T-helper 17 cell (primary cell): ENCODE results near the gene WNT5B. TPM values are rescaled to one million over a fixed set of nuclear protein-coding genes. Genes with fewer than 3 reads are reported as not detected.
"Not testable (repeated sequence)": the region's sequence is repeated elsewhere in the genome, so short reads cannot be mapped to it uniquely, and the experiment has no call there.

ENCODE experiments used
- ATAC-seq: fragments of 150-1000 bp; cut with Tn5 transposase; 2 replicates; pipeline ENCODE4 v1.10.0; 2021; ENCODE audit warnings: mild to moderate bottlenecking, moderate library complexity
- DNase-seq, 3 donors: peaks; one replicate each; pipeline versions ENCODE4 v3.0.0 to v3.0.0-alpha.2; 2020 to 2021
- H3K9me3 ChIP-seq: one replicate; pipeline ENCODE4 v1.7.0; 2013; ENCODE audit warnings: low read length, mild to moderate bottlenecking; ENCODE audit not compliant: control insufficient read depth, poor library complexity, severe bottlenecking
- H3K27ac Mint-ChIP-seq: one replicate; pipeline ENCODE4 v1.8.0; 2022; ENCODE audit warnings: mild to moderate bottlenecking, moderate library complexity, mixed read lengths
- H3K27me3 Mint-ChIP-seq: one replicate; pipeline ENCODE4 v1.8.0; 2022; ENCODE audit warnings: mixed read lengths
- H3K36me3 Mint-ChIP-seq: one replicate; pipeline ENCODE4 v1.8.0; 2022; ENCODE audit warnings: low read depth, mixed read lengths
- H3K4me1 Mint-ChIP-seq: one replicate; pipeline ENCODE4 v1.8.0; 2022; ENCODE audit warnings: mild to moderate bottlenecking, mixed read lengths
- H3K4me3 Mint-ChIP-seq: one replicate; pipeline ENCODE4 v1.8.0; 2022; ENCODE audit warnings: mild to moderate bottlenecking, moderate library complexity, mixed read lengths
- total RNA-seq, 4 donors: library from RNA in 2 of 4; stranded (reverse) in 2 of 4; gene quantifications; one replicate each; pipeline ENCODE4 v1.2.3 and lab custom pipeline; 2022 to 2026

WNT5B gene
- total RNA-seq, 2 donors from 2014 or later: not detected

- peak overlapping the region; percentile 95 for H3K4me3 Mint-ChIP-seq
- no peaks in the 10 kb centered on the region for H3K9me3 ChIP-seq
- H3K27me3 Mint-ChIP-seq: no peaks in the 10 kb centered on the region
- DNase-seq: peak; percentile 18 to 31 (median 20)
- H3K36me3 Mint-ChIP-seq: no peaks in the 10 kb centered on the region
- peak overlapping the region; percentile 93 for H3K27ac Mint-ChIP-seq
- peaks cover 49% of the 10 kb centered on the region for H3K4me1 Mint-ChIP-seq
- peak; percentile 35 for ATAC-seq
Observed at GRCh38 chr12:1592444-1593173, 36.4 kb upstream of the WNT5B start.

DNA sequence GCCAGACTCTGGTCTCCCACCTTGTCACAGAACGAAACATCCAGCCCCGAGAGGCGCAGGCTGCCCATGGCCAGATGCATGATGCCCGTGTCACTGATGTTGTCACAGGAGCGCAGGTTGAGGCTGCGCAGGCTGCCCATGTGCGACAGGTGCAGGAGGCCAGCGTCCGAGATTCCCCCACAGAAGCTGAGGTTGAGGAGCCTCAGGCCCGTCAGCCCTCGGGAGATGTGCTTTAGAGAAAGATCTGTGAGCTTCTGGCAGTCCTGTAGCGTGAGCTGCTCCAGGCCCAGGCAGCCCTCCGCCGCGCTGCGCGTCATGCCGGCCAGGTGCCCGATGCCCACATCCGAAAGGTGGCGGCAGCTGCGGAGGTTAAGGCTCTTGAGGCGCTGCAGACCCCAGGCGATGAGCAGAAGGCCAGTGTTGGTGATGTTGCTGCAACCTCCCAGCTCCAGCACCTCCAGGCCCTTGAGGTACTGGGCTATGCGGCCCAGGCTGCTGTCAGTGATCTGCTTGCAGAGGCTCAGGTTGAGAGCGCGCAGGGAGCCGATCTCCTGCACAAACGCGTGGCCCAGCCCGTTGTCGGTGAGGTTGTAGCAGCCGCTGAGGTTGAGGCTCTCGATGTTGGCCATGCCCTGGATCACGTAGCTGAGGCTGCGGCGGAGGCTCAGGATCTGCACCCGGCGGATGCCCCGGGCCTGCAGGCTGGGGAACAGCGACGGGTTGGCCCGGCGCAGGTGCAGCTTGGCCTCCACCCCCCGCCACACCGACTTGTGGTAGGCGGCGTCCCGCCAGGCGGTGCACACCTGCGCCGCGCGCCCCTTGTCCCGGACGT, 35.6 kb upstream of the WNT5B start:
- peak overlapping the region; percentile 93 for H3K27ac Mint-ChIP-seq
- H3K4me1 Mint-ChIP-seq: peaks cover 46% of the 10 kb centered on the region
- H3K36me3 Mint-ChIP-seq: no peaks in the 10 kb centered on the region
- peak overlapping the region; percentile 95 for H3K4me3 Mint-ChIP-seq
- no peaks in the 10 kb centered on the region for H3K27me3 Mint-ChIP-seq
- DNase-seq (peak; percentile 42 to 57 (median 49)), ATAC-seq (peak; percentile 41)
- no peaks in the 10 kb centered on the region for H3K9me3 ChIP-seq

GRCh38 chr12:1594006-1594260, 35.1 kb upstream of the WNT5B start:
- no peak for ATAC-seq

GRCh38 chr12:1594261-1595025, 34.6 kb upstream of the WNT5B start, which contains the start of gene FBXL14:
TSS of gene FBXL14 (minus strand) at chr12:1594581. CDS start at chr12:1594066, 515 bp downstream.
- H3K4me3 Mint-ChIP-seq: peak within 1 kb of the TSS; percentile 96
- ATAC-seq (peak; percentile 75), DNase-seq (peak; percentile 83 to 91 (median 84))
- H3K4me1 Mint-ChIP-seq: peaks cover 40% of the 10 kb centered on the region
- no peaks in the 10 kb centered on the region for H3K9me3 ChIP-seq
- H3K27ac Mint-ChIP-seq: peak within 1 kb of the TSS; percentile 97
- no peaks in the 10 kb centered on the region for H3K36me3 Mint-ChIP-seq
- no peaks in the 10 kb centered on the region for H3K27me3 Mint-ChIP-seq

More at GRCh38 chr12:1594006-1594260, 35.1 kb upstream of the WNT5B start:
- Mint-ChIP-seq H3K36me3 (no peaks in the 10 kb centered on the region), H3K4me1 (peaks cover 40% of the 10 kb centered on the region), H3K27me3 (no peaks in the 10 kb centered on the region), H3K27ac (no peak overlapping the region), H3K4me3 (peak overlapping the region; percentile 95)
- DNase-seq: no peak
- H3K9me3 ChIP-seq: no peaks in the 10 kb centered on the region

DNA sequence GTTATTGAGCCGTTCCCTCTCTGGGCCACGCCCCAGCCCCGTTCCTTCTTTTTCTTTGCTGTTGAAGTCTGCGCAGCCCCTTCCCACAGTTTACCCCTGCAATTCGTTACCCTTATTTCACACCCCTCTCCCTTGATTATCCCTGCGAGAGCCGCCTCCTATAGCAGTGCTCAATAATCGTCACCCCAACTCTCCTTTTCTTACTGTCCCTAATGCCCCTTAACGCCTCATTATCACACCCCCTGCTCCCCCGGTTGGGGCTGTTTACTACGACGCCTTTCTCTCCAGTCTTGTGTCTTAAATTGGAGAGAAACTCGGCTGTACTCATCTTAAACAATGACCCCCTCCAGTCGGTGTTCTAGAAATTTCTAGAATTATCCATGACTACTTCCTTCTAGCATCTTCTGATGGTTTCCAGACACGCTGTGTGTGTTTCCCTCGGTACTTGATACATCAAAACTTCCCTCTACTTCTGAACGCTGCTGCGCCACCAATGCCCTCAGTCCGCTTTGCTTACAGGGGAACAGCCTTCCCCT, 33.9 kb upstream of the WNT5B start:
- Mint-ChIP-seq H3K4me1 (peaks cover 38% of the 10 kb centered on the region), H3K4me3 (peak overlapping the region; percentile 96), H3K27ac (peak overlapping the region; percentile 97), H3K36me3 (no peaks in the 10 kb centered on the region), H3K27me3 (no peaks in the 10 kb centered on the region)
- no peak for ATAC-seq
- no peaks in the 10 kb centered on the region for H3K9me3 ChIP-seq
- DNase-seq: no peak

DNA sequence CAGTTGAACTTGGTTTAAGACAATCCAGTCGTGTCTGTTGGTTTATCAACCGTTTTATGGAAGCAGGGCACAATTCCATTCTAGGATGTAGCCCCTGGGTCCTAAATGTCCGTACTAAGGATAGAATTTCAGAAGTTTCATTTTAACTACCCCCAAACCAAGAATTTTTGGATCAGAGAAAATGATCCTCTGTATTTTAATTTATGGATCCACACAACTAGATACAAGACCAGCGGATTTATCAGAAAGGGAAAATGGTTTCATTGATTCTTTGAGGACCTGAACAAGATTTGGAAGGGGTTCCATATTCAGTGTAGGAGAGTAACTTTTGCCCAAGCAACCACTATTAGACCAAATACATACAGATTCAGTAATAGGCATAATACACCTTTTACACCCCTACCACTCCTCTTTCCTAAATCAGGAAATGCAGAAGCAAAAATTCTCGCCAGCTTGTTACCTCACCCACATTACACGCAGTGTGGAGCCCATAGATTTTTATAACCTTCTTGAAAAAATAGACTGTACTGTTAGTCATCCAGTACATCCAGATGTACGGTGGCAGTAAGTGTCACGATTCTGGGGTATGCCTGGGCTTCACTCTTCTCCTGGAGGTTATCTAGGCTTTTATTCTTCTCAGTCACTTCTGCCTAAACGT, 33.2 kb upstream of the WNT5B start:
- Mint-ChIP-seq H3K4me3 (peak overlapping the region; percentile 96), H3K27ac (peak overlapping the region; percentile 97), H3K36me3 (no peaks in the 10 kb centered on the region), H3K4me1 (peaks cover 32% of the 10 kb centered on the region), H3K27me3 (no peaks in the 10 kb centered on the region)
- no peaks in the 10 kb centered on the region for H3K9me3 ChIP-seq
- DNase-seq (no peak), ATAC-seq (no peak)

DNA sequence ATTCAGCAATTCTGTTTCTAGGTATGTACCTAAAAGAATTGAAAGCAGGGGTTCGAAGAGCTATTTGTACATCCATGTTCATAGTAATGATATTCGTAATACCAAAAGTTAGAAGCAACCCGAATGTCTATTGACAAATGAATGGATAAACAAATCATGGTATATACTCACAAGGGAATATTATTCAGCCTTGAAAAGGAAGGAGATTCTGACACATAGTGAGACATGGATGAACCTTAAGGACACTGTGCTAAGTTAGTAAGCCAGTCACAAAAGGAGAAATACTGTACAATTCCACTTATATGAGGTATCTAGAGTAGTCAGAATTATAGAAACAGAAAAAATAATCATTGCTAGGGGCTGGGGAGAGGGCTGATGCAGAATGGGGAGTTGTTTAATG, 30.3 kb upstream of the WNT5B start:
- no peak overlapping the region for H3K27ac Mint-ChIP-seq
- no peak overlapping the region for H3K4me3 Mint-ChIP-seq
- DNase-seq (no peak), ATAC-seq (no peak)
- no peaks in the 10 kb centered on the region for H3K27me3 Mint-ChIP-seq
- H3K4me1 Mint-ChIP-seq: peaks cover 28% of the 10 kb centered on the region
- H3K36me3 Mint-ChIP-seq: no peaks in the 10 kb centered on the region
- H3K9me3 ChIP-seq: no peaks in the 10 kb centered on the region

GRCh38 chr12:1602706-1603105, 26.3 kb upstream of the WNT5B start:
- not testable (repeated sequence) for H3K36me3 Mint-ChIP-seq, H3K9me3 ChIP-seq, DNase-seq, H3K27me3 Mint-ChIP-seq, ATAC-seq
- peaks cover 30% of the 10 kb centered on the region for H3K4me1 Mint-ChIP-seq
- H3K4me3 Mint-ChIP-seq: peak overlapping the region; percentile 96
- H3K27ac Mint-ChIP-seq: peak overlapping the region; percentile 98

DNA sequence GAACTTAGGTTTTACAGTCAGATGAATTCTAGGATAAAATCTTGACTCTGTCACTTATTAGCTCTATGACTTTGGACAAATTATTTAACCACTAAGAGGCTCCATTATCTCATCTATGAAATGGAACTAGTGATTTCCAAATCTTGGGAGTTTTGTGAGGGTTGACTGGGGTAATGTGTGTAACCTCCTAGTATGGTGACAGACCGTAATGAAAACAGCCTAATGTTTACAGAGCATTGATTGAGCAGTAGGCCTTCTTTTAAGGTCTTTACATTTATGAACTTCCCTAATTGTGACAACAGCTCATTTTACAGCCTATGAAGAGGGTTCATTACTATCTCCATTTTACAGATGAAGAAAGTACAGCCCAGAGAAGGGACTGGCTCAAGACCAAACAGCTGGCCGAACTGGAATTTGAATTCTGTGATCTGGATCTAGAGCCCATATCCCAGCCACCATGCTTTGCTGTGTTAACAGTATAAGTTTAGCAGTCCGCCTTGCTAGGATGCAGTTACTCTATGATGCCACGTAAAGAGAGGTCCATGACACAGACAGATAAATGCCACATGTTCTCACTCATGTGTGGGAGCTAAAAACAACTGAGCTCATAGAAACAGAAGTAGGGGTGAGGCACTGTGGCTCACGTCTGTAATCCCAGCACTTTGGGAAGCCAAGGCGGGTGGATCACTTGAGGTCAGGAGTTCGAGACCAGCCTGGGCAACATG, 25.6 kb upstream of the WNT5B start:
- ATAC-seq (no peak), DNase-seq (no peak)
- Mint-ChIP-seq H3K27ac (peak overlapping the region; percentile 98), H3K4me3 (peak overlapping the region; percentile 96), H3K4me1 (peaks cover 30% of the 10 kb centered on the region), H3K36me3 (no peaks in the 10 kb centered on the region), H3K27me3 (no peaks in the 10 kb centered on the region)
- H3K9me3 ChIP-seq: no peaks in the 10 kb centered on the region

GRCh38 chr12:1604464-1604863, 24.6 kb upstream of the WNT5B start:
- DNase-seq (no peak), ATAC-seq (no peak)
- Mint-ChIP-seq H3K4me1 (peaks cover 30% of the 10 kb centered on the region), H3K36me3 (no peaks in the 10 kb centered on the region), H3K27ac (no peak overlapping the region), H3K4me3 (no peak overlapping the region), H3K27me3 (no peaks in the 10 kb centered on the region)
- no peaks in the 10 kb centered on the region for H3K9me3 ChIP-seq

DNA sequence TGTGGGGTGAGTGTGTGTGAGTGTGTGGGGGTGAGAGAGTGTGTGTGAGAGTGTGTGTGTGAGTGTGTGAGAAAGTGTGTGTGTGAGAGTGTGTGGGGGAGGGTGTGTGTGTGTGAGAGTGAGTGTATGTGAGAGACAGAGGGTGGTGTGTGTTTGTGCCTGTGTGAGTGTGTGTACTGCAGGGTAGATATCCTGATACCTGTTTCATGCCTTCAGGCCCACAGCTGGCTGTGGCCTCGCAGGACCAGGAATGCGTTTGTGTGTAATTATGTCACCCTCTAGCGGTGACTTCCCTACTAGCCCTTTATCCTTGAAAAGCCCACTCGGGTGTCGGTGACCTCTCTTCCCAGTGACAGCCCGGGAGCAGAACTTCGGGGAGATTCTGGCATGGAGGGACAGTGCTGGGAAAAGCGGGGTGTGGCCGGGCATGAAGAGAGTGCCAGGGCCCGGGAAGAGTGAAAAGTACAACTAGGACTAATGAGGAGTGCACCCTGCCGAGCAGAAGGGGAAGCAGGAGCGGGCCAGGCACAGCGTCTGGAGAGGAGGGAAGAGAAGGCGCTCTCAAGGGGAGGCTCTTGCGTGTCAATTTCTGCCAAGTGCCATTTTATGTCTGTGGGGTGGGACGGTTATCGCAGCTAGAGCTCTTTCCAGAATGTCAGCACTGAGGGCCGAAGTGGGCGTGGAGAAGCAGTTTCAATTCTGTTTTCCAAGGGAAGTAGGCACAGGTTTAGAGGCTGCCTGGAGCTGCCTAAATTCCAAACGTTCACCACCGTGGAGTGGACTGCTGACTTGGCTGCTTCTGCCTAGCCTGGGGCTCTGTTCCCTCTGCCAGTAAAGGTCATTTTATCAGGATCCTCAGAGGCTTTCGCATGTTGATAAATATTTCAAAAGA, 23.7 kb upstream of the WNT5B start:
- peak overlapping the region; percentile 93 for H3K27ac Mint-ChIP-seq
- H3K9me3 ChIP-seq: no peaks in the 10 kb centered on the region

More for the DNA sequence above, 23.7 kb upstream of the WNT5B start:
- peak; percentile 14 to 42 (median 37) for DNase-seq
- H3K4me1 Mint-ChIP-seq: peaks cover 30% of the 10 kb centered on the region
- ATAC-seq: peak; percentile 79
- no peaks in the 10 kb centered on the region for H3K27me3 Mint-ChIP-seq
- no peaks in the 10 kb centered on the region for H3K36me3 Mint-ChIP-seq
- H3K4me3 Mint-ChIP-seq: peak overlapping the region; percentile 98
